GM12878 (cell line): Measurements from ENCODE around the gene LRP10.

Experiments used
- CBX5 ChIP-seq: sonication (generic); IDR thresholded peaks from 2 replicates; pipeline ENCODE4 v1.6.1; 2016; ENCODE audit warnings: low read depth, moderate library complexity, mild to moderate bottlenecking, inconsistent platforms
- EP300 ChIP-seq, 2 experiments: fragments of 150-350 bp in 1 of 2; IDR thresholded peaks; 2 replicates each; pipeline ENCODE4 v1.6.1; 2011 to 2012; ENCODE audit warnings: low read depth in 2 of 2, low read length in 2 of 2, borderline replicate concordance in 1 of 2, improper control_type of control experiment in 1 of 2, inconsistent platforms in 1 of 2; ENCODE audit not compliant: control insufficient read depth in 1 of 2
- ETV6 ChIP-seq, 2 experiments: fragments of 450-650 bp in 1 of 2; IDR thresholded peaks in 1 of 2; conservative IDR thresholded peaks in 1 of 2; 2 replicates each; pipeline ENCODE4 v1.6.1; 2014; ENCODE audit warnings: antibody characterized with exemption in 1 of 2, borderline replicate concordance in 1 of 2, low read depth in 1 of 2, mild to moderate bottlenecking in 1 of 2, moderate library complexity in 1 of 2
- JUND ChIP-seq: IDR thresholded peaks from 2 replicates; pipeline ENCODE4 v1.6.1; 2012; ENCODE audit warnings: low read depth, mild to moderate bottlenecking, low read length, improper control_type of control experiment, moderate library complexity
- POLR2AphosphoS5 ChIP-seq: IDR thresholded peaks from 2 replicates; pipeline ENCODE4 v1.6.1; 2011; ENCODE audit warnings: mild to moderate bottlenecking, low read length, inconsistent platforms
- RFX5 ChIP-seq: IDR thresholded peaks from 2 replicates; pipeline ENCODE4 v1.6.1; 2011; ENCODE audit warnings: low read depth, low read length, improper control_type of control experiment
- SIX5 ChIP-seq: IDR thresholded peaks from 2 replicates; pipeline ENCODE4 v1.6.1; 2011; ENCODE audit warnings: mild to moderate bottlenecking, low read depth, low read length, moderate library complexity; ENCODE audit not compliant: severe bottlenecking
- ZNF274 ChIP-seq: IDR thresholded peaks from one replicate; pipeline ENCODE4 v1.8.0; 2011; ENCODE audit not compliant: insufficient read length, insufficient read depth
- ZNF384 ChIP-seq: IDR thresholded peaks from 2 replicates; pipeline ENCODE4 v1.6.1; 2012; ENCODE audit warnings: low read depth, mild to moderate bottlenecking, low read length, improper control_type of control experiment, borderline replicate concordance

GRCh38 chr14:22866874-22867273, 4.7 kb upstream of the LRP10 start:
- no peak for TF ChIP-seq ZNF274
- no peak for TF ChIP-seq ETV6 (conservative IDR thresholded peaks at IDR 0.05 in 1 of 2, IDR thresholded peaks at IDR 0.05 in 1 of 2; ENCODE audit: borderline replicate concordance in 1 of 2, low read depth in 1 of 2)
- no peak for TF ChIP-seq RFX5
- TF ChIP-seq POLR2AphosphoS5: no peak
- no peak for TF ChIP-seq JUND
- no peak for TF ChIP-seq SIX5
- TF ChIP-seq ZNF384: no peak
- TF ChIP-seq EP300 (IDR thresholded peaks at IDR 0.05; ENCODE audit: borderline replicate concordance in 1 of 2, control insufficient read depth in 1 of 2, low read depth in 2 of 2, low read length in 2 of 2): no peak
- no peak for TF ChIP-seq CBX5
